Fibroblast of the aortic adventitia (primary cell): ENCODE data around the gene AGMAT. TPM values are rescaled to one million over a fixed set of nuclear protein-coding genes. Genes with fewer than 3 reads are reported as not detected.
"Not testable (repeated sequence)": the region's sequence is repeated elsewhere in the genome, so short reads cannot be mapped to it uniquely, and the experiment has no call there.

ENCODE experiments used
- DNase-seq: peaks from one replicate; pipeline ENCODE4 v3.0.0-alpha.2; 2010; ENCODE audit warnings: low read depth
- H3K4me3 ChIP-seq: 2 replicates; pipeline ENCODE4 v1.5.1; 2011; ENCODE audit warnings: low read depth, mild to moderate bottlenecking, control low read depth, low read length, moderate library complexity
- total RNA-seq: library from RNA; depleted of rRNA; stranded (reverse); fragments of >200 nt; gene quantifications from 2 replicates; pipeline ENCODE4 v1.2.3, GENCODE V29; 2012; ENCODE audit warnings: low replicate concordance
- TF ChIP-seq, protein P1 (sequence below): IDR thresholded peaks from 2 replicates; pipeline ENCODE4 v1.5.1; 2011; ENCODE audit warnings: mild to moderate bottlenecking, low read length, control low read depth, inconsistent platforms; ENCODE audit not compliant: insufficient read depth

Gene AGMAT
- total RNA-seq, 1 donor: 1.4 TPM

DNA sequence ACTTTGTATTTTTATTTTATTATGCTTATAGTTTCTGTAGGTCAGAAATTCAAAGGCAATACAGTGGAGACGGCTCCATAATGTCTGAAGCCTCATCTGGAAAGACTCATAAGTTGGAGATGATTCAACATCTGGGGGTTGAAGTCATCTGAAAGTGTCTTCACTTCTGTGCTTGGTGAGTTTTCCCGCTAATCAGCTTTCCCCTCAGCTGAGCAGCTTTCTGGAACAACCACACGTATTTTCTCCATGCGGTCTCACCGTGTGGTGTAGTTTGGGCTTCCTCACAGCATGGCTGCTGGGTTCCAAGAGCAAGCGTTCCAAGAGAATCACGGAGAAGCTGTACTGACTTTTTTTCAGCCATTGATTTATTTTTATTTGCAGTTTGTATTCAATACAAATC lies 24.8 kb upstream of the AGMAT start:
- H3K4me3 ChIP-seq: no peak overlapping the region
- TF ChIP-seq, protein P1, sequence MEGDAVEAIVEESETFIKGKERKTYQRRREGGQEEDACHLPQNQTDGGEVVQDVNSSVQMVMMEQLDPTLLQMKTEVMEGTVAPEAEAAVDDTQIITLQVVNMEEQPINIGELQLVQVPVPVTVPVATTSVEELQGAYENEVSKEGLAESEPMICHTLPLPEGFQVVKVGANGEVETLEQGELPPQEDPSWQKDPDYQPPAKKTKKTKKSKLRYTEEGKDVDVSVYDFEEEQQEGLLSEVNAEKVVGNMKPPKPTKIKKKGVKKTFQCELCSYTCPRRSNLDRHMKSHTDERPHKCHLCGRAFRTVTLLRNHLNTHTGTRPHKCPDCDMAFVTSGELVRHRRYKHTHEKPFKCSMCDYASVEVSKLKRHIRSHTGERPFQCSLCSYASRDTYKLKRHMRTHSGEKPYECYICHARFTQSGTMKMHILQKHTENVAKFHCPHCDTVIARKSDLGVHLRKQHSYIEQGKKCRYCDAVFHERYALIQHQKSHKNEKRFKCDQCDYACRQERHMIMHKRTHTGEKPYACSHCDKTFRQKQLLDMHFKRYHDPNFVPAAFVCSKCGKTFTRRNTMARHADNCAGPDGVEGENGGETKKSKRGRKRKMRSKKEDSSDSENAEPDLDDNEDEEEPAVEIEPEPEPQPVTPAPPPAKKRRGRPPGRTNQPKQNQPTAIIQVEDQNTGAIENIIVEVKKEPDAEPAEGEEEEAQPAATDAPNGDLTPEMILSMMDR: no peak
- no peak for DNase-seq

DNA sequence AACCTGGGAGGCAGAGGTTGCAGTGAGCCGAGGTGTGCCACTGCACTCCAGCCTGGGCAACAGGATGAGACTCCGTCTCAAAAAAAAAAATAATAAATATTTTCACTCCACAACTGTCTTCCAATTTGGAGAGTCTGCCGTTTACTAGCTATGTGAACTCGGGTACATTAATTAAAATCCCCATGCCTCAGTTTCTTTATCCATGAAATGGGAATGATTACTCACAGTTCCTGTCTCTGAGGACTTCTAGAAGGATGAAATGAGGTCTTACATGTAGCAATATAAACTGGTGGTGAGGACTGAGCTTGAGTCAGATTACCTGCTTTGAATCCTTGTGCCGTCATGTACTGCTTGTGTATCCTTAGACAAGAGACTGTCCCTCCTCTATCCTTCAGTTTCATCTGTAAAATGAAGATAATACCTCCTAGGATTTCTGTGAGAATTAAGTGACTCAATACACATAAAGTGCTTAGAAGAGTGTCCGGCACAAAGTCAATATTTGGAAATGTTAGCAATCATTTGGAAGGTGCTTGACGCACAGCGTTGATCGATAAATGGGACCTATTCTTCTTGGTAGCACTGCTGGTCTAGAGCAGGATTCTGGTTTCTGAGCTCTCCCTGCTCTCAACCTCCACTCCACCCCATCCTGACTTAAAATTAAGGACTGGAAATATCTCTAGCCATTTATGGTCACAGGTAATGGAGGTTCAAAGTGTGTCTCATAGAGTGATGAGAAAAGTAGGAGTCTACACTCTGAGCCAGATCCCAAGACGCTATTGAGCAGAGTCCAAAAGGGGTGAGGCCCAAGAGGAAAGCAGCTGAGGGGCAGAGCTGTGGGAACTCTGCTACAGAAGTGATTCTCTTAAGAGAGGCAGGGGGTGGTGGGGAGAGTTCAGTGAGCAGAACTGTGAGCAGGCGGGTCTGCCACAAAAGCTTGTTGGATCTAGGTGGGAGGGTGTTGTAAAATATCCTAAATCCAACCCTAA lies 20.8 kb upstream of the AGMAT start:
- no peak for DNase-seq
- no peak overlapping the region for H3K4me3 ChIP-seq
- TF ChIP-seq, protein P1: no peak

DNA sequence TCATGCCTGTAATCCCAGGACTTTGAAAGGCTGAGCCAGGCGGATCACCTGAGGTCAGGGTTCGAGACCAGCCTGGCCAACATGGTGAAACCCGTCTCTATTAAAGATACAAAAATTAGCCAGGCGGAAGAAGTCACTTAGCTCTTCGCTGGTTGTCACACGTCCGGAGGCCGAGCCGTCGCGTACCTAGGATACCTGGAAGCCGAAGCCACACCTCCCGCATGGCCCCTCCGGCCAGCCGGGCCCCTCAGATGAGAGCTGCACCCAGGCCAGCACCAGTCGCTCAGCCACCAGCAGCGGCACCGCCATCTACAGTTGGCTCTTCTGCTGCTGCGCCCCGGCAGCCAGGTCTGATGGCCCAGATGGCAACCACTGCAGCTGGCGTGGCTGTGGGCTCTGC lies 19.5 kb upstream of the AGMAT start:
- not testable (repeated sequence) for DNase-seq, H3K4me3 ChIP-seq

DNA sequence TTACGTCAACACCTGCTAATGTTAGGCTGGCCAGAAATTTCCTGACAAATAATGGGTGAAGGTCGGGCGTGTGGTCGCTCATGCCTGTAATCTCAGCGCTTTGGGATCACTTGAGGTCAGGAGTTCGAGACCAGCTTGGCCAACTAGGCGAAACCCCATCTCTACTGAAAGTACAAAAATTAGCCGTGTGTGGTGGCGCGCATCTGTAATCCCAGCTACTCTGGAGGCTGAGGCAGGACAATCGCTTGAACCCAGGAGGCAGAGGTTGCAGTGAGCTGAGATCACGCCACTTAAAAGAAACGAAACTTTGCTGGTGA lies 19.1 kb upstream of the AGMAT start:
- DNase-seq: not testable (repeated sequence)
- peak overlapping the region; percentile 85 for H3K4me3 ChIP-seq

DNA sequence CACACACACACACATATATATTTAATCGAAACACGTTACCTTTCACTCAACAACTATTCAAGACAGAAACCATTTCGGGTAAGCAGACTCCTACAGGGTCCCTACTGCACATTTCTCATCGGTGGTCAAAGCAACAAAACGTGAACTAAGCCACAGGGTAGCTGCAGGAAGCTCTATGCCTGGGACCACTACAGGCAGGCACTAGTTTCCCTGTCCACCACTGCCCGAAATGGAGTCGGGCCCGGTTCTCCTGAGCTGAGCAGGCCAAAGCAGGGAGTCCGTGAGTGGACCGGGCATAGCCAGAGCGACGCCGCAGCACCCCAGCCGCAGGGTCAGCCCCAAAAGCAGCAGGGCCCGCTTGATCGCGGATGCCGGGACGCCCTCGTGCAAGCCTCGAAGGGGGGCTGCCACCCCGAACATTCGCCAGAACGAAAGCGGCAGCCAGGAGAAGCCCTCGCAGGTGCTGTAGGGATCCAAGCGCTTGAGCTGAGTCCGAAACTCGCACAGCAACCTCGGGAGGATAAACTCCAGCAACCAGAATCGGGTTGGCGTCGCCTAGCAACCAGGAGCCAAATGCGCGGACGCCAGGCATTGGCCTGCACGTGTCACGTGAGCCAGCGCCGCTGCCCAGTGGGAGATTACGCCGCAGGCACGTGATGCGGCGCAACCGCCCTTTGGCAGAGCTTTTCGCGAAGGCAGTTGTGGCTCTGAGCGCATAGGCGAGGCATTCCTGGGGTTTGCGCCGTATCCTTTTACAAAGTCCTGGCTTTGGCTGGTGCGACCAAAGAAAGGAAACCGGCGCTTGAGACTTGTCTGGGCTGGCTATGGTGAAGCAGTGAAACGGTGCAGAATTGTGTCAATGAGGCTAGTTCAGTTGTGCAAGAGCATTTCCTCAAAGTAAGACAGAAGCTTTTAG lies 18.5 kb upstream of the AGMAT start:
- DNase-seq: peak; percentile 95
- H3K4me3 ChIP-seq: peak overlapping the region; percentile 85
- TF ChIP-seq, protein P1: no peak

DNA sequence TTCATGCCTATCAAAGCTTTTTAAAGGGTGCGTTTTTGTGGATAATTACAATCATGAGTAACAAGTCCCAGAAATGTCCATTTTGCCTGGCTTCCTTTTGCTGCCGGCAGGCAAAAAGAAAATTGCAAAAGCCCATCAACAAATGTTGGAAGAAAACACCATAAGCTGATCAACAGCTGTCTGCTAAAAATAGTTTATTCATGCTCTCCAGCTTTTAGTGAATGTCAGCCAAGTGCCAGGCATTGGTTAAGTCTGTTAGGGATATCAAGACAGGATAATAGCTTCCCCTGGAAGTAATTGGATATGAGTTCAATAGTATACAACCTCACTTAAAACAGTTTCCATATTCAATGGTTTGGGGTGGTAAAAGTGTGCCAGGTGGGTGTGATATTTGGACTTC lies 13.6 kb upstream of the AGMAT start:
- TF ChIP-seq, protein P1: no peak
- H3K4me3 ChIP-seq: no peak overlapping the region
- DNase-seq: no peak

DNA sequence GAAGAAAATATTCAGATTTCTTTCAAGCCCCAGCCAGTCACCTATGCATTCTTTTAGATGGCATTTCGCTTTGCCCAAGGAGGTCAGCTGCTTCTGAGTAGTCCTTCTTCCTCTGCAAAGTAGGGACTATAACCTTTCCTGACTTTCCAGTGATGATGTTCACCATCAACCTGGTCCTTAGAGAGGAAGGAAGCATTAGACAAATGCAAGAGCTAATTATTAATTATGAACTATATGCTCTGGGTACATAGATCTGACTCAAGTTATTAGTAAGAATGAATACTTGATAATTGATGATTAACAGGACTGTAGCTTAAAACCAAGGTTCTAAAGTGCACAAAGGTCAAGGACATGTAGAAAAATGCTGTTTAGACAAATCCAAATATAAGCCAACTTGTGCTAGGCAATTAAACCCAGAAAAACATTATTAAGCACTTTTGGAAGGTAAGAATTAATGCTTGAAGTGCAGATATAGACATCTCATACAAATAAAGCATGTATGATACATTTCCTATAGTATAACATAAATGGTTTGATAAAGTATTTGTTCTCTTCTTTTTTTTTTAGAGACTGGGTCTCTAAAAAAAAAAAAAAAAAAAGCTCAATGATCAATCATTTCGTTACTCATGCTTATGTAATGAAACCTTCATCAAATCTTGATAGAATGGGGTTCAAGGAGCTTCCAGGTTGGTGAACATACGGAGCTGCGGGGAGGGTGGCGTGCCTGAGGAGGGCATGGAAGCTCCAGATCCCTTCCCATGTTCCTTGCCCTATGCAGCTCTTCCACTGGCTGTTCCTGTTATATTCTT lies 11.2 kb upstream of the AGMAT start:
- DNase-seq: no peak
- TF ChIP-seq, protein P1: no peak

More for the DNA sequence above, 11.2 kb upstream of the AGMAT start:
- H3K4me3 ChIP-seq: no peak overlapping the region
